Measurements from ENCODE around the gene PROP1.
"Not testable (repeated sequence)": the region's sequence is repeated elsewhere in the genome, so short reads cannot be mapped to it uniquely, and the experiment has no call there.

The PROP1 gene

GRCh38 chr5:177982072-177982727 lies 13.8 kb downstream of the PROP1 start:
- no peak for DNase-seq

GRCh38 chr5:177981296-177982071 lies 14.6 kb downstream of the PROP1 start:
- DNase-seq = no peak

GRCh38 chr5:177980743-177981151 lies 15.3 kb downstream of the PROP1 start:
- no peak for DNase-seq

- not testable (repeated sequence) for DNase-seq
These were observed 18.4 kb downstream of the PROP1 start for GRCh38 chr5:177977600-177977999.

- no peak for DNase-seq
These were observed 22.9 kb downstream of the PROP1 start for GRCh38 chr5:177973066-177973635.

- no peak for DNase-seq
These were observed 23.4 kb downstream of the PROP1 start for GRCh38 chr5:177972613-177973012.

- not testable (repeated sequence) for DNase-seq
These were observed 24.0 kb downstream of the PROP1 start for GRCh38 chr5:177972014-177972413.

- no peak for DNase-seq
These were observed 27.3 kb downstream of the PROP1 start for GRCh38 chr5:177968661-177969211.

GRCh38 chr5:177967221-177967887 lies 28.7 kb downstream of the PROP1 start:
- DNase-seq = no peak

- DNase-seq = no peak
These were observed 29.2 kb downstream of the PROP1 start for GRCh38 chr5:177966839-177967166.

- no peak for DNase-seq
These were observed 29.8 kb downstream of the PROP1 start for GRCh38 chr5:177966009-177966838.

- DNase-seq = no peak
These were observed 31.6 kb downstream of the PROP1 start for GRCh38 chr5:177964471-177964870.

- DNase-seq = no peak
These were observed 32.1 kb downstream of the PROP1 start for GRCh38 chr5:177963966-177964365.

GRCh38 chr5:177959315-177959714 lies 36.7 kb downstream of the PROP1 start:
- no peak for DNase-seq

- DNase-seq = no peak
These were observed 37.3 kb downstream of the PROP1 start for GRCh38 chr5:177958696-177959095.

GRCh38 chr5:177957241-177957640 lies 38.8 kb downstream of the PROP1 start:
- DNase-seq = no peak

- DNase-seq = not testable (repeated sequence)
These were observed 42.9 kb downstream of the PROP1 start for GRCh38 chr5:177953101-177953500.

GRCh38 chr5:177949656-177950055 lies 46.4 kb downstream of the PROP1 start:
- not testable (repeated sequence) for DNase-seq

- DNase-seq = not testable (repeated sequence)
These were observed 47.0 kb downstream of the PROP1 start for GRCh38 chr5:177949065-177949464.

- not testable (repeated sequence) for DNase-seq
These were observed 48.1 kb downstream of the PROP1 start for GRCh38 chr5:177947912-177948311.

GRCh38 chr5:177945601-177946283 lies 50.3 kb downstream of the PROP1 start:
- DNase-seq = not testable (repeated sequence)

GRCh38 chr5:177945145-177945544 lies 50.9 kb downstream of the PROP1 start:
- not testable (repeated sequence) for DNase-seq

All from NCI-H82 (cell line).